HCT116 (cell line): ENCODE measurements around the gene TMC1. TPM values are rescaled to one million over a fixed set of nuclear protein-coding genes. Genes with fewer than 3 reads are reported as not detected.

Experiments
- ATAC-seq: fragments of 200-7000 bp; cut with Tn5 transposase; 2 replicates; pipeline ENCODE4 v1.9.1; 2020; ENCODE audit warnings: mild to moderate bottlenecking, moderate library complexity
- BruUV-seq: library from RNA; stranded (reverse); fragments of 400-500 nt; replicated peaks from 2 replicates; lab custom pipeline; 2021; lab: Mats Ljungman, UMichigan
- CTCF ChIA-PET: fragments of 300-600 bp; sonication (Branson Sonifier 250); formaldehyde crosslinking; loops from one replicate; lab custom pipeline; 2021; ENCODE audit warnings: antibody characterized with exemption; lab: Charles Lee
- POLR2A ChIA-PET: fragments of 300-600, 350-600 bp; sonication (Branson Sonifier 250); formaldehyde crosslinking; loops from one replicate; lab custom pipeline; 2021; ENCODE audit warnings: antibody characterized with exemption; lab: Charles Lee
- RAD21 ChIA-PET, 2 experiments: fragments of 300-600 bp; sonication (Branson Sonifier 250); formaldehyde crosslinking; loops; one replicate each; lab custom pipeline; 2023; ENCODE audit warnings: low total read pairs in 2 of 2; ENCODE audit not compliant: uncharacterized antibody in 2 of 2, unreplicated experiment in 2 of 2, low non-redundant PET in 1 of 2; lab: Charles Lee
- DNase-seq: peaks from one replicate; pipeline ENCODE4 v3.0.0-alpha.2; 2010; ENCODE audit warnings: low read depth, low spot score
- H2AFZ ChIP-seq: fragments of 200-600 bp; shearing (Covaris generic), sonication (generic); 2 replicates; pipeline ENCODE4 v1.6.1; 2017; ENCODE audit warnings: low read depth, mixed run types, mixed read lengths, antibody characterized with exemption, low read length; ENCODE audit not compliant: poor library complexity, severe bottlenecking
- H3K27ac ChIP-seq: 2 replicates; pipeline ENCODE4 v1.5.1; 2012; ENCODE audit warnings: low read depth, low read length
- H3K27me3 ChIP-seq: fragments of 200-600 bp; sonication (generic); 2 replicates; pipeline ENCODE4 v1.6.1; 2016; ENCODE audit warnings: mixed run types, low read length, mixed read lengths; ENCODE audit not compliant: insufficient read depth
- H3K36me3 ChIP-seq, 2 experiments: fragments of 200-500 bp in 1 of 2; fragments of 200-600 bp in 1 of 2; sonication (Bioruptor generic) in 1 of 2; sonication (generic) in 1 of 2; 2 replicates each; pipeline versions ENCODE4 v1.5.1 to v1.6.1; 2014 to 2016; ENCODE audit warnings: low read length in 2 of 2, inconsistent platforms in 1 of 2, mixed read lengths in 1 of 2, mixed run types in 1 of 2; ENCODE audit not compliant: insufficient read depth in 2 of 2, control insufficient read depth in 1 of 2
- H3K4me1 ChIP-seq, 2 experiments: fragments of 200-600 bp in 1 of 2; sonication (generic) in 1 of 2; 2 replicates each; pipeline versions ENCODE4 v1.5.1 to v1.6.1; 2012 to 2017; ENCODE audit warnings: low read length in 2 of 2, inconsistent platforms in 1 of 2, mild to moderate bottlenecking in 1 of 2, mixed read lengths in 1 of 2, mixed run types in 1 of 2, moderate library complexity in 1 of 2; ENCODE audit not compliant: insufficient read depth in 2 of 2, control insufficient read depth in 1 of 2
- H3K4me2 ChIP-seq: fragments of 200-600 bp; sonication (generic); 2 replicates; pipeline ENCODE4 v1.6.1; 2017; ENCODE audit warnings: mixed run types, low read length, mixed read lengths
- H3K4me3 ChIP-seq, 2 experiments: fragments of 200-600 bp in 1 of 2; sonication (generic) in 1 of 2; replicated peaks in 1 of 2; 2 replicates each; pipeline ENCODE4 v1.5.1; 2011 to 2016; ENCODE audit warnings: low read length in 2 of 2, control low read depth in 1 of 2, low read depth in 1 of 2, mild to moderate bottlenecking in 1 of 2, mixed read lengths in 1 of 2, mixed run types in 1 of 2
- H3K79me2 ChIP-seq: fragments of 200-600 bp; sonication (generic); 2 replicates; pipeline ENCODE4 v1.6.1; 2017; ENCODE audit warnings: mild to moderate bottlenecking, mixed run types, low read length, moderate library complexity, mixed read lengths; ENCODE audit not compliant: insufficient read depth
- H3K9ac ChIP-seq: fragments of 200-600 bp; sonication (generic); 2 replicates; pipeline ENCODE4 v1.6.1; 2016; ENCODE audit warnings: low read length, mixed read lengths
- H3K9me2 ChIP-seq: fragments of 200-600 bp; sonication (generic), shearing (Covaris generic); 2 replicates; pipeline ENCODE4 v1.6.1; 2017; ENCODE audit warnings: mixed run types, mild to moderate bottlenecking, moderate library complexity; ENCODE audit not compliant: insufficient read depth
- H3K9me3 ChIP-seq, 2 experiments: fragments of 200-500 bp in 1 of 2; fragments of 200-600 bp in 1 of 2; sonication (Bioruptor generic) in 1 of 2; sonication (generic) in 1 of 2; 2 replicates each; pipeline ENCODE4 v1.6.1; 2014 to 2017; ENCODE audit warnings: low read length in 2 of 2, mixed read lengths in 2 of 2, inconsistent platforms in 1 of 2, low read depth in 1 of 2, mild to moderate bottlenecking in 1 of 2, mixed run types in 1 of 2, moderate library complexity in 1 of 2; ENCODE audit not compliant: control insufficient read depth in 1 of 2, insufficient read depth in 1 of 2
- H4K20me1 ChIP-seq: fragments of 200-600 bp; sonication (generic), shearing (Covaris generic); 2 replicates; pipeline ENCODE4 v1.6.1; 2017; ENCODE audit warnings: mixed run types, mild to moderate bottlenecking, moderate library complexity; ENCODE audit not compliant: insufficient read depth
- CEBPB ChIP-seq: IDR thresholded peaks from 2 replicates; pipeline ENCODE4 v1.6.1; 2012; ENCODE audit warnings: low read depth
- EGR1 ChIP-seq: IDR thresholded peaks from 2 replicates; pipeline ENCODE4 v1.6.1; 2012; ENCODE audit warnings: low read depth
- ELF1 ChIP-seq: IDR thresholded peaks from 2 replicates; pipeline ENCODE4 v1.6.1; 2012; ENCODE audit warnings: low read depth, borderline replicate concordance
- EZH2 ChIP-seq: fragments of 200-600 bp; sonication (generic); IDR thresholded peaks from 2 replicates; pipeline ENCODE4 v1.6.1; 2017; ENCODE audit warnings: antibody characterized with exemption, mixed run types
- FOSL1 ChIP-seq: IDR thresholded peaks from 2 replicates; pipeline ENCODE4 v1.6.1; 2012; ENCODE audit warnings: low read depth
- POLR2A ChIP-seq: IDR thresholded peaks from 2 replicates; pipeline ENCODE4 v1.7.0; 2011; ENCODE audit warnings: borderline replicate concordance; ENCODE audit not compliant: insufficient read depth, insufficient read length; ENCODE audit errors: extremely low read depth
- POLR2AphosphoS5 ChIP-seq: IDR thresholded peaks from 2 replicates; pipeline ENCODE4 v1.6.1; 2011; ENCODE audit warnings: mild to moderate bottlenecking, low read depth, low read length, moderate library complexity
- RAD21 ChIP-seq: IDR thresholded peaks from 2 replicates; pipeline ENCODE4 v1.6.1; 2012; ENCODE audit warnings: low read depth, mild to moderate bottlenecking
- SIN3A ChIP-seq: IDR thresholded peaks from 2 replicates; pipeline ENCODE4 v1.6.1; 2012; ENCODE audit warnings: low read depth
- SP1 ChIP-seq: IDR thresholded peaks from 2 replicates; pipeline ENCODE4 v1.6.1; 2012; ENCODE audit warnings: low read depth
- SRF ChIP-seq: IDR thresholded peaks from 2 replicates; pipeline ENCODE4 v1.6.1; 2012; ENCODE audit warnings: low read depth
- intact Hi-C: fragments of 100-400 bp; cut with micrococcal nuclease; formaldehyde crosslinking; loops from 2 replicates; pipeline ENCODE4 v1.10.0; 2022
- total RNA-seq: library from RNA; stranded (reverse); gene quantifications from one replicate; pipeline ENCODE4 v1.2.1, GENCODE V29; 2021; ENCODE audit not compliant: unreplicated experiment
- TF ChIP-seq, protein P1 (sequence below): IDR thresholded peaks from 2 replicates; pipeline ENCODE4 v1.6.1; 2011; ENCODE audit warnings: mild to moderate bottlenecking, low read length, moderate library complexity; ENCODE audit not compliant: insufficient replicate concordance; ENCODE audit errors: extremely low read depth
- TF ChIP-seq, protein P2 (sequence below), 3 experiments: fragments of 200-600 bp in 1 of 3; sonication (generic) in 1 of 3; IDR thresholded peaks in 2 of 3; conservative IDR thresholded peaks in 1 of 3; 2 replicates each; pipeline ENCODE4 v1.5.1; 2012 to 2017; ENCODE audit warnings: low read depth in 2 of 3, low read length in 2 of 3, antibody characterized with exemption in 1 of 3, borderline replicate concordance in 1 of 3, control low read depth in 1 of 3, mild to moderate bottlenecking in 1 of 3, mixed read lengths in 1 of 3, mixed run types in 1 of 3, moderate library complexity in 1 of 3; ENCODE audit not compliant: insufficient read depth in 1 of 3
- TF ChIP-seq, protein P3 (sequence below): IDR thresholded peaks from 2 replicates; pipeline ENCODE4 v1.6.1; 2012

Gene TMC1
- total RNA-seq, 1 experiment from 2014 or later, result 0.57 TPM

DNA sequence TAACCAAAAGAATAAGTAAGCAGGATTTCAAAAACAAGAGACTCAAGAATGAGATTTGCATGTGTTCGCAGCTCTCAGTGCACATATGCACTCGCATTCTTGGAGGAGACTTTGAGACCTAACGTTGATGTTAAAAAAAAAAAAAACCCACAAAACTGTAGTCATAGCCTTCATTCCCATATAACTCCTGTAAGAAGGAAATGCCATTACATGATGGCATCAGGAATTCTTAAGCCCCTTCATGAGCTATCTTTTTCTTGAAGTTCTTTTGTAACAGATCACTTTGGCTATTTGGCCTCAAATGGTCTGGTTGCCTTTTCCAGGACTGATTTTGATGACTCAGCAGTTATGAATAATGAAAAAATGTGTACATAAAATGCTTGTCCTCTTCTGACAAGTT lies 317.7 kb downstream of the TMC1 start:
- no peak overlapping the region for H3K4me2 ChIP-seq
- H3K9ac ChIP-seq, result no peak overlapping the region
- intact Hi-C loops, result no loop called here
- H3K27me3 ChIP-seq, result no peaks in the 10 kb centered on the region
- TF ChIP-seq POLR2AphosphoS5 (no peak), ELF1 (no peak), POLR2A (no peak), CEBPB (no peak), EGR1 (no peak), SRF (no peak), SIN3A (no peak), RAD21 (no peak), EZH2 (no peak), FOSL1 (no peak), SP1 (no peak)
- TF ChIP-seq, protein P1, sequence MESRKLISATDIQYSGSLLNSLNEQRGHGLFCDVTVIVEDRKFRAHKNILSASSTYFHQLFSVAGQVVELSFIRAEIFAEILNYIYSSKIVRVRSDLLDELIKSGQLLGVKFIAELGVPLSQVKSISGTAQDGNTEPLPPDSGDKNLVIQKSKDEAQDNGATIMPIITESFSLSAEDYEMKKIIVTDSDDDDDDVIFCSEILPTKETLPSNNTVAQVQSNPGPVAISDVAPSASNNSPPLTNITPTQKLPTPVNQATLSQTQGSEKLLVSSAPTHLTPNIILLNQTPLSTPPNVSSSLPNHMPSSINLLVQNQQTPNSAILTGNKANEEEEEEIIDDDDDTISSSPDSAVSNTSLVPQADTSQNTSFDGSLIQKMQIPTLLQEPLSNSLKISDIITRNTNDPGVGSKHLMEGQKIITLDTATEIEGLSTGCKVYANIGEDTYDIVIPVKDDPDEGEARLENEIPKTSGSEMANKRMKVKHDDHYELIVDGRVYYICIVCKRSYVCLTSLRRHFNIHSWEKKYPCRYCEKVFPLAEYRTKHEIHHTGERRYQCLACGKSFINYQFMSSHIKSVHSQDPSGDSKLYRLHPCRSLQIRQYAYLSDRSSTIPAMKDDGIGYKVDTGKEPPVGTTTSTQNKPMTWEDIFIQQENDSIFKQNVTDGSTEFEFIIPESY, result no peak
- TF ChIP-seq, protein P2, sequence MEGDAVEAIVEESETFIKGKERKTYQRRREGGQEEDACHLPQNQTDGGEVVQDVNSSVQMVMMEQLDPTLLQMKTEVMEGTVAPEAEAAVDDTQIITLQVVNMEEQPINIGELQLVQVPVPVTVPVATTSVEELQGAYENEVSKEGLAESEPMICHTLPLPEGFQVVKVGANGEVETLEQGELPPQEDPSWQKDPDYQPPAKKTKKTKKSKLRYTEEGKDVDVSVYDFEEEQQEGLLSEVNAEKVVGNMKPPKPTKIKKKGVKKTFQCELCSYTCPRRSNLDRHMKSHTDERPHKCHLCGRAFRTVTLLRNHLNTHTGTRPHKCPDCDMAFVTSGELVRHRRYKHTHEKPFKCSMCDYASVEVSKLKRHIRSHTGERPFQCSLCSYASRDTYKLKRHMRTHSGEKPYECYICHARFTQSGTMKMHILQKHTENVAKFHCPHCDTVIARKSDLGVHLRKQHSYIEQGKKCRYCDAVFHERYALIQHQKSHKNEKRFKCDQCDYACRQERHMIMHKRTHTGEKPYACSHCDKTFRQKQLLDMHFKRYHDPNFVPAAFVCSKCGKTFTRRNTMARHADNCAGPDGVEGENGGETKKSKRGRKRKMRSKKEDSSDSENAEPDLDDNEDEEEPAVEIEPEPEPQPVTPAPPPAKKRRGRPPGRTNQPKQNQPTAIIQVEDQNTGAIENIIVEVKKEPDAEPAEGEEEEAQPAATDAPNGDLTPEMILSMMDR (IDR thresholded peaks at IDR 0.05 in 2 of 3, conservative IDR thresholded peaks at IDR 0.05 in 1 of 3; ENCODE audit: borderline replicate concordance in 1 of 3, insufficient read depth in 1 of 3, low read depth in 2 of 3, low read length in 2 of 3), result no peak
- TF ChIP-seq, protein P3, sequence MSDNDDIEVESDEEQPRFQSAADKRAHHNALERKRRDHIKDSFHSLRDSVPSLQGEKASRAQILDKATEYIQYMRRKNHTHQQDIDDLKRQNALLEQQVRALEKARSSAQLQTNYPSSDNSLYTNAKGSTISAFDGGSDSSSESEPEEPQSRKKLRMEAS, result no peak
- TF ChIP-seq, all 23 proteins: peak for 0
- Histone ChIP-seq H3K9me3 (no peaks in the 10 kb centered on the region), H3K9me2 (no peaks in the 10 kb centered on the region), H3K27ac (no peak overlapping the region), H4K20me1 (no peaks in the 10 kb centered on the region), H3K79me2 (no peaks in the 10 kb centered on the region), H3K4me1 (peaks cover 0 to under 1% of the 10 kb centered on the region in 2 experiments; a peak in 1 of 4 replicates), H3K36me3 (no peaks in the 10 kb centered on the region), H2AFZ (no peak overlapping the region), H3K4me3 (no peak overlapping the region)
- no peak for ATAC-seq
- DNase-seq, result no peak
- CTCF ChIA-PET, result interaction anchor here (0.9 to 1.4 kb wide), 2 partner anchors 18 to 362 kb away, joined by 3 to 5 read pairs; no protein-coding TSS in a partner anchor
- BruUV-seq, result no TSS peak
- RAD21 ChIA-PET, result no interaction called here
- POLR2A ChIA-PET, result no interaction called here
